G401.6 (cell line): ENCODE data around the gene ORC5.

Source experiments
- FAIRE-seq: peaks from 2 replicates; lab custom pipeline; 2012; peaks lifted over from hg19 to GRCh38; lab: Jason Lieb, UNC

Gene ORC5

DNA sequence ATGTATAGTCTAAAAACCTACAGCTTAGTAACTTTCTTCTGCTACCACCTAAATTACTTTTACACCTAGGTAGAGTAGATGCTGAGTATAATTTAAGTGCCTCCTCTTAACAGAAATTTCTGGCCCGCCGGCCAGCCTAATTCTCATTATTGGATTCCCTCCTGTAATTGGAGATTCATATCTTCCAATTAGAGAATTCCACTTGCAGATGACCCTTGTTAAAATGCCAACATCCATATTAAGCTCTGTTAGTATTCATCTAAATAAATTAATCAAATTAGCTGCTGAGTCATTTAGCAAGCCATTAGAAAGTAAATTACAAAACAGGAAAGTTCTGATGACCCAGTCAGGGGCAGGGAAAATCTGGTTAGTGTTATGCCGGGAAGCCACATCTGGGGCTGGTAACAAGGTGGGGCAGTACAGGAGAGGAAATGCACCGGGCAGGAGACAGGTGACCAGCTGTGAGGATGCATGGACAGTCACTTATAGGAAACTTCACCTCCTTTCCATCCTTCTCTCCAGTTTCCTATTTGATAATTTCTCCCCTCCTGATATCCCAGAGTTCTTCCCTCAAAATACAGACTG is 82.8 kb downstream of the ORC5 start:
- FAIRE-seq, result no peak

DNA sequence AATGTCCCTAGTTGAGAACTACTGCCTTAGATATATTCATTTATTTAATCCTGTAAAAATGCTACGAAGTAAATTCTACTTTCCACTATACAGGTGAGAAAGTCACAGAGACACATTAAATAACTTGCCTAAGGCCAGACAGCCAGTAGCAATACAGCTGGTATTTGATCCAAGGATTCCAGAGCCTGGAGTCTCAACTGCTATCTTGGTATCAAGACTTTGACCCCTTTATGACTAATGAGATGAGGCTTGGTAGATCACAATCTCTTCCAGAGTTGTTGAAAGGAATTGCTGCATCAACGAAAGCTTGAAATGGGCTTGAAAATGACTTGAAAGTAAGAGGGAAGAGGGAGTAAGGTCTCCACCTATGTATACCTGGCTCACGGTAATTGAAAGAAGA is 83.3 kb downstream of the ORC5 start:
- no peak for FAIRE-seq

DNA sequence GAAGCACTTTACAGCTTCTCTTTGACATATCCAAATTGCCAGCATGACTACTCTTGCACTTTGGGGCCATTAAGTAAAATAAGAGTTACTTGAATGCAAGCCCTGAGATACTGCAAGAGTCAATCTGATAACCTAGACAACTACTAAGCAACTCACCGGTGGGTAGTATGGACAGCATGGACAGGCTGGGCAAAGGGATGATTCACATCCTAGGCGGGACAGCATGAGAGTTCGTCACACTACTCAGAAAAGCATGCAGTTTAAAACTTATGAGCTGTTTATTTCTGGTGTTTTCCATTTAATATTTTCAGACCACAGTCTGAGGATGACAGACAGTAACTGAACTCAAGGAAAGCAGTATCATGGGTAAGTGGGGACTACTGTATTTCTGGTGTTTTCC is 84.0 kb downstream of the ORC5 start:
- no peak for FAIRE-seq

GRCh38 chr7:104113788-104114187 is 94.0 kb downstream of the ORC5 start:
- no peak for FAIRE-seq

- FAIRE-seq, result no peak
Observed at GRCh38 chr7:104112623-104113022, 95.2 kb downstream of the ORC5 start.

DNA sequence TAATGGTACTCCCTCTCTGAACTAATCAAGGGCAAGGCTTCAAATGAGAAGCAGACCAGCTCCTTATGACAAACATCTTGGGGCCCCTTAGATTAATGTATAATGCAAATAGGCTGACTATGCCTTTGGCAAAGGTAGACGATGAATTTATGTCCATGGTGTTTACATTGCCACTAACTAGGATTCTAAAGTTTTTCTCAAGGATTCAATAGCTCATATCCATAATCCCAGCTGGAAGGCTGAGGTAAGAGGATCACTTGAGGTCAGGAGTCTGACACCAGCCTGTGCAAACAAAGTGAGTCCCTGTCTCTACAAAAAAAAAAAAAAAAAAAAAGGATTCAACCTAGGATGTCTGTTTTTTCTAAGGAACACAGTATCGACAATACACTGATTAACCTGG is 96.5 kb downstream of the ORC5 start:
- no peak for FAIRE-seq

- FAIRE-seq, result no peak
Observed at GRCh38 chr7:104106108-104106905, 101.5 kb downstream of the ORC5 start.

GRCh38 chr7:104098890-104099289 is 108.9 kb downstream of the ORC5 start:
- no peak for FAIRE-seq

- FAIRE-seq, result no peak
Observed at GRCh38 chr7:104096683-104097082, 111.1 kb downstream of the ORC5 start.

- FAIRE-seq, result no peak
Observed at GRCh38 chr7:104093127-104093526, 114.7 kb downstream of the ORC5 start.

- FAIRE-seq, result no peak
Observed at GRCh38 chr7:104091242-104091641, 116.6 kb downstream of the ORC5 start.

- no peak for FAIRE-seq
Observed at GRCh38 chr7:104089612-104090011, 118.2 kb downstream of the ORC5 start.

GRCh38 chr7:104089061-104089460 is 118.8 kb downstream of the ORC5 start:
- no peak for FAIRE-seq
